ENCODE data around the gene MID2. TPM values are rescaled to one million over a fixed set of nuclear protein-coding genes. Genes with fewer than 3 reads are reported as not detected.

Gene MID2
- total RNA-seq, 1 experiment from 2014 or later: 1.6 TPM

DNA sequence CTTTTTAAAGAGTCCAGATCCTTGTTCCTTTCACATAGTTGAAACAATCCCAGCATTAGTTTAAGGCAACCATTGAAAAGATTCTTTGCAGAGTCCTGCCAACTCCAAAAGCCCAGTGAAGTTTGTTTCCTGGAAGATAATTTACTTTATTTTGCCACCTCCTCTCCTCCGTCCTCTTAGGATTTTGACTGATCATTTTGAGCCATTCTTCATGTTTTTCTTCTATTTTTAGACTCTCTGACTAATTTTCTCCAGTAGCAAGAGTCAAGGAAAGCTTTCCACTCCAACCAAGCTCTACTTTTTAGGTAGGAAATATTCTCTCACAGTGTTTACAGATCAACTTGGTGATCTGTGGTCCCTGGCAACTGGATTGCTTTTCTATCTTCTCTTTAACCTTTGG lies 37.8 kb upstream of the MID2 start:
- TF ChIP-seq CTCF (conservative IDR thresholded peaks at IDR 0.05): no peak
- no peak overlapping the region for H2AFZ ChIP-seq (ENCODE audit: low read length)
- H3K27me3 Mint-ChIP-seq (ENCODE audit: low read depth): peaks cover 2% of the 10 kb centered on the region; the same call in 1 of the 2 replicates

More for the DNA sequence above, 37.8 kb upstream of the MID2 start:
- no peak overlapping the region for H3K27ac Mint-ChIP-seq
- Histone ChIP-seq H3K4me2 (ENCODE audit: insufficient read depth, insufficient read length, low read length) (no peak overlapping the region), H3K9me3 (ENCODE audit: control insufficient read depth, low read depth, low read length) (peaks cover 5% of the 10 kb centered on the region), H3K4me1 (ENCODE audit: insufficient read depth, low read length) (no peaks in the 10 kb centered on the region), H2BK15ac (ENCODE audit: low read depth, low read length) (no peak overlapping the region), H2BK20ac (ENCODE audit: low read depth, low read length, poor library complexity, severe bottlenecking) (no peak overlapping the region), H3K56ac (ENCODE audit: insufficient read length, low read depth, low read length) (no peak overlapping the region), H3K4ac (ENCODE audit: low read depth, low read length) (no peak overlapping the region), H2BK5ac (ENCODE audit: insufficient read length, low read length) (no peak overlapping the region), H4K20me1 (ENCODE audit: control insufficient read depth, insufficient read depth, insufficient read length) (no peaks in the 10 kb centered on the region), H3K18ac (ENCODE audit: insufficient read length, low read depth, low read length) (no peak overlapping the region), H3K27ac (ENCODE audit: insufficient read length, low read depth, low read length) (no peak overlapping the region), H3T11ph (ENCODE audit: low read length) (no peak overlapping the region), H3K23ac (ENCODE audit: insufficient read length, low read depth, low read length) (no peak overlapping the region), H4K5ac (ENCODE audit: insufficient read length, low read depth, low read length) (no peak overlapping the region), H4K91ac (ENCODE audit: insufficient read length, low read depth, low read length) (no peak overlapping the region), H2BK120ac (ENCODE audit: low read depth, low read length, poor library complexity, severe bottlenecking) (no peak overlapping the region), H4K8ac (replicated peaks; ENCODE audit: insufficient read length, low read depth, low read length) (no peak overlapping the region), H2AK5ac (ENCODE audit: insufficient read length, low read length) (no peak overlapping the region), H3K27me3 (ENCODE audit: insufficient read depth, low read length) (no peaks in the 10 kb centered on the region), H3K79me1 (ENCODE audit: insufficient read depth, low read depth, low read length, poor library complexity, severe bottlenecking) (no peaks in the 10 kb centered on the region), H3K14ac (ENCODE audit: insufficient read depth, low read length) (no peak overlapping the region), H3K9ac (ENCODE audit: extremely low read depth, insufficient read length, low read length) (no peak overlapping the region), H2BK12ac (ENCODE audit: insufficient read length, low read depth, low read length) (no peak overlapping the region), H3K23me2 (ENCODE audit: insufficient read length, low read depth, low read length, poor library complexity, severe bottlenecking) (no peaks in the 10 kb centered on the region), H3K79me2 (ENCODE audit: insufficient read depth, low read length) (no peaks in the 10 kb centered on the region)
- H3K36me3 Mint-ChIP-seq (ENCODE audit: insufficient read depth in 1 of 3, low read depth in 3 of 3): no peaks in the 10 kb centered on the region
- no peak overlapping the region for H3K4me3 Mint-ChIP-seq
- WGBS (ENCODE audit: extremely low coverage, insufficient read length, low lambda C conversion rate): no CpG with 5 or more reads among the region's 1 CpG
- no peak for DNase-seq
- peaks cover 0 to 16% of the 10 kb centered on the region in 2 experiments; a peak in 2 of 5 replicates for H3K9me3 Mint-ChIP-seq
- H3K4me1 Mint-ChIP-seq: no peaks in the 10 kb centered on the region

All from H9 (cell line).